Activated CD4-positive, alpha-beta memory T cell treated with anti-CD3 and anti-CD28 coated beads, Interleukin-2, amount 10 ng/mL, durations not matched to agents 7 days and 5 days (primary cell): ENCODE results near the gene DGKZ. TPM values are rescaled to one million over a fixed set of nuclear protein-coding genes. Genes with fewer than 3 reads are reported as not detected.
"Not testable (repeated sequence)": the region's sequence is repeated elsewhere in the genome, so short reads cannot be mapped to it uniquely, and the experiment has no call there.

ENCODE experiments used
- CTCF ChIA-PET: fragments of 350-600 bp; sonication (Branson Sonifier 250); formaldehyde crosslinking; loops from one replicate; lab custom pipeline; 2021; ENCODE audit warnings: antibody characterized with exemption, inconsistent platforms; lab: Charles Lee
- POLR2A ChIA-PET: fragments of 350-600 bp; sonication (Branson Sonifier 250); formaldehyde crosslinking; loops from one replicate; lab custom pipeline; 2021; ENCODE audit warnings: antibody characterized with exemption; lab: Charles Lee
- DNase-seq: peaks from one replicate; pipeline ENCODE4 v3.0.0-alpha.2; 2020
- H3K27ac Mint-ChIP-seq: one replicate; pipeline ENCODE4 v1.8.0; 2021; ENCODE audit warnings: mild to moderate bottlenecking, mixed read lengths
- H3K27me3 Mint-ChIP-seq: one replicate; pipeline ENCODE4 v1.8.0; 2021; ENCODE audit warnings: mixed read lengths
- H3K36me3 Mint-ChIP-seq: one replicate; pipeline ENCODE4 v1.8.0; 2021; ENCODE audit warnings: low read depth, mixed read lengths
- H3K4me1 Mint-ChIP-seq: one replicate; pipeline ENCODE4 v1.8.0; 2021; ENCODE audit warnings: mixed read lengths
- H3K4me3 Mint-ChIP-seq: one replicate; pipeline ENCODE4 v1.8.0; 2021; ENCODE audit warnings: mild to moderate bottlenecking, mixed read lengths
- H3K9me3 Mint-ChIP-seq: one replicate; pipeline ENCODE4 v1.8.0; 2021; ENCODE audit warnings: mixed read lengths
- total RNA-seq, 2 experiments: library from RNA; stranded (reverse); gene quantifications; one replicate each; pipeline ENCODE4 v1.2.3, GENCODE V29; 2021

Gene DGKZ
- total RNA-seq, 2 experiments from 2014 or later: 141 to 143 TPM

DNA sequence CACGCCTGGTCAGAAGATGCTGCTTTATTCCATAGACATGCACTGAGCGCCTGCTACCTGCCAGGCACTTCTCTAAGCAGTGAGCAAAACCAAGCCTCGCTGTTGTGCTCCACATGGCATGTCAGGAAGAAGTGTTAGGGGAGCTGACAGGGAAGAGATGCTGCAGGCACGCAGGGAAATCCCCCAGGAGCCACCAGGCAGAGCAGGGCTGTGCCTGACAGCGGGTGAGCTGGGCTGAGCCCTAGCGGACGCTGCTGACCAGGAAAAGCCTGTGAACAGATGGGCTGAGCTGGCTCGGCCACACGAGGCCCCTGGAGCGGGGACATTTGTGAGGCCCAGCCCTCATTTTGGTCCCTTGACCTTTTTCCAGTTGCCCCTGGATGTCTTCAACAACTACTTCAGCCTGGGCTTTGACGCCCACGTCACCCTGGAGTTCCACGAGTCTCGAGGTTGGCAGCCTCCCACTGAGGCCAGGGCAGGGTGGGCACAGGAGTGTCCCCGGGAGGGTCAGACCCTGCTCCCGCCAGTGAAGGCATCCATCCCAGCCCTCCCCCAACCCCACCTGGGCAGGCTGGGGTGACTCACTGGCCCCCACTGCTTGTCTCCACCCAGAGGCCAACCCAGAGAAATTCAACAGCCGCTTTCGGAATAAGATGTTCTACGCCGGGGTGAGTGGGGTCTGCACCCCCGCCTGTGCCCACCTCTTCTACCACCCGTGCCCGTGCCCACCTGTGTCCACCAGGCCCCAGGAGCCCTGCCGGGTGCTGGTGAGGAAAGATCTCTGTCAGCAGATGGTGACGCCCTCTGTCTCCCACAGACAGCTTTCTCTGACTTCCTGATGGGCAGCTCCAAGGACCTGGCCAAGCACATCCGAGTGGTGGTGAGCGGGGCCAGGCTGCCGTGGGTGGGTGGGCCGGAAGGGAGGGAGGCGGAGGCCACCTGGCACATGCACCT, 26.8 kb downstream of the DGKZ start:
- Mint-ChIP-seq H3K27ac (no peak overlapping the region), H3K4me3 (no peak overlapping the region), H3K4me1 (peaks cover 5% of the 10 kb centered on the region), H3K9me3 (no peaks in the 10 kb centered on the region), H3K36me3 (peaks cover 55% of the 10 kb centered on the region), H3K27me3 (no peaks in the 10 kb centered on the region)
- ChIA-PET POLR2A (no interaction called here), CTCF (interaction anchor here (2.1 kb wide), 1 partner anchor 22 kb away, joined by 5 read pairs; no protein-coding TSS in a partner anchor)
- DNase-seq: no peak

DNA sequence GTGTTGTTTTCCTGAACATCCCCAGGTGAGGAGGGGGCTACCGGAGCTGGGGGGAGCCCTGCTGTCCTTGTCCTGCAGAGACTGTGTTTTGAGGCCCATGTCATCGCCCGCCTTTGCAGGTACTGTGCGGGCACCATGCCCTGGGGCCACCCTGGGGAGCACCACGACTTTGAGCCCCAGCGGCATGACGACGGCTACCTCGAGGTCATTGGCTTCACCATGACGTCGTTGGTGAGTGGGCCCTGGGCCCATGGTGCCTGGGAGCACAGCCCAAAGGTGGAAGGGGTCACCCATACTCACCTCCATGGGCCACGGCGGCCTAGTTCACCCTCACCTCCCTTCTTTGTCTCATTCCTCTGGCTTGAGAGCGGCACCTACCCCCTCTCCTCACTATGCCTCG, 27.6 kb downstream of the DGKZ start:
- CTCF ChIA-PET: no interaction called here

DNA sequence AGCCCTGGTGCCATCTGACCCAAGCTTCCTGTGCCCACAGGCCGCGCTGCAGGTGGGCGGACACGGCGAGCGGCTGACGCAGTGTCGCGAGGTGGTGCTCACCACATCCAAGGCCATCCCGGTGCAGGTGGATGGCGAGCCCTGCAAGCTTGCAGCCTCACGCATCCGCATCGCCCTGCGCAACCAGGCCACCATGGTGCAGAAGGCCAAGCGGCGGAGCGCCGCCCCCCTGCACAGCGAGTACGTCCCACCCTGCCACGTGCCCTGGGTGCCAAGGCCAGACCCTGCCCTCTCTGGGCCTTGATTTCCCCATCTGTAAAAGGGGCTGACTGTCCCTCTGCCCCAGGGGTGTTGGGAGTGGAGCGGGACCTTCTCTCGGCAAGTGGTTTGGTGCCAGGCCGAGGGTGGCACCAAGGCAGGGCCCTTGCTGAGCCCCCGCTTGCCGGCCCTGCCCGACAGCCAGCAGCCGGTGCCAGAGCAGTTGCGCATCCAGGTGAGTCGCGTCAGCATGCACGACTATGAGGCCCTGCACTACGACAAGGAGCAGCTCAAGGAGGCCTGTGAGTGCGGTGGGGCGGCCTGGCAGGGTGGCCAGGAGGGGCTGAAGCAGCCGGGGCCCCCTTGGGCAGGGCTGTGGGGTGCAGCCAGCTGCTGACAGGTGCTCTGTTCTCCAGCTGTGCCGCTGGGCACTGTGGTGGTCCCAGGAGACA, 28.3 kb downstream of the DGKZ start:
- Mint-ChIP-seq H3K9me3 (no peaks in the 10 kb centered on the region), H3K36me3 (peaks cover 43% of the 10 kb centered on the region), H3K4me1 (peaks cover 9% of the 10 kb centered on the region), H3K27me3 (no peaks in the 10 kb centered on the region), H3K4me3 (no peak overlapping the region), H3K27ac (no peak overlapping the region)
- no peak for DNase-seq
- POLR2A ChIA-PET: no interaction called here
- CTCF ChIA-PET: interaction anchor here (0.6 kb wide), 1 partner anchor 255 kb away, joined by 4 read pairs; no protein-coding TSS in a partner anchor

More for the DNA sequence above, 27.6 kb downstream of the DGKZ start:
- Mint-ChIP-seq H3K27ac (no peak overlapping the region), H3K4me3 (no peak overlapping the region), H3K4me1 (peaks cover 6% of the 10 kb centered on the region), H3K36me3 (peaks cover 50% of the 10 kb centered on the region), H3K27me3 (no peaks in the 10 kb centered on the region), H3K9me3 (no peaks in the 10 kb centered on the region)
- POLR2A ChIA-PET: no interaction called here
- DNase-seq: no peak

DNA sequence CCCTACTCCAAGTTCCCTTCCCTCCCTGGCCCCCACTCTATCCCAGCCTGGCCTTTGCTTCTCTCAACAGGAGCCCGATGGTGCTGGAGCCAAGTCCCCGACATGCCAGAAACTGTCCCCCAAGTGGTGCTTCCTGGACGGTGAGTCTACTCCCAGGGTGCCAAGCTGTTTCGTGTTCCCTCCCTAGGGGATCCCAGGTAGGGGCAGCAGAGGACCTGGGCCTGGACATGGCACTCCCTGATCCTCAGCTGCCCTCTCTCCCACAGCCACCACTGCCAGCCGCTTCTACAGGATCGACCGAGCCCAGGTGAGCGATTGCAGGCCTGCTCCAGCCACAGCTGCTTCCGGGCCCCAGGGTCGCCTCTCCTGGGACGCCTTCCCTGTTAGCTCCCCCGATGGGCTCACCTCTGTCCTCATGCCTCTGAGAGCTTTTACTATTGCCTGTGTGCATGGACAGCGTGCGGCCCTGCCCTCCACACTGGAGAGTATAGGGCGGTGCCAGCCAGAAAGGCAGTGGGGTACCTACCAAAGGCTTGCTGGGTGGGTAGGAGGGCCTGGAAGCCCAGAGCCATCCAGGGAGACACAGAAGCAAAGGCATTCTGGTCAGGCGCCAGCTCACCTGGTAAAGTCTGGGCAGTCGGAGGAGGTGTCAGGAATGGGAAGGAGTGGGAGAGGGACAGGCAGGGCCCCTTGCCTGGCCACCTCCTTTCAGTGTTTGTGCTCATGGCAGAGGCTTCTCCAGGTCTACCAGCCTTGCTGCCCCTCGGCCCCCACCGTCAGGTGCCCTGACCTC, 29.2 kb downstream of the DGKZ start:
- peaks cover 42% of the 10 kb centered on the region for H3K36me3 Mint-ChIP-seq
- H3K4me3 Mint-ChIP-seq: no peak overlapping the region
- H3K9me3 Mint-ChIP-seq: no peaks in the 10 kb centered on the region
- H3K27me3 Mint-ChIP-seq: no peaks in the 10 kb centered on the region
- POLR2A ChIA-PET: no interaction called here
- DNase-seq: no peak
- no peak overlapping the region for H3K27ac Mint-ChIP-seq
- CTCF ChIA-PET: interaction anchor here (2.3 kb wide), 1 partner anchor 8 kb away, joined by 10 read pairs; no protein-coding TSS in a partner anchor
- H3K4me1 Mint-ChIP-seq: peaks cover 9% of the 10 kb centered on the region

DNA sequence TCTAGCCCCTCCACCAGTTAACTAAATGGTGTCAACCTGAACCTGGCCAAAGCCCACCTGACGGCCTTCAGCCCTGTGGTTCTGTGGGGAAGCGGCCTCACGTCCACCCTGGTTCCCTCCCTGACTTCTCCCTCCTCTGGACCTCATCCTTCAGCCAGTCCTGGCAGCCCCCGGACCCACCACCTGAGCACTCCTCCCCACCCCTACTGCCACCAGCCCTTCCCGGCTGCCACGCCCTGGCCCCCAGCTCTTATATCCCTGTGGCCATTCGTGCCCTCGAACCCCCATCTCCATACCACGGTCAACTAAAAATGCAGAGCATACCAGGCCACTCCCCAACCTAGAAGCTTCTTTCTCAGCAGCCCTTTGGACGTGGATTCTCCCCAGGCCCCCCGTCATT, 30.0 kb downstream of the DGKZ start:
- Mint-ChIP-seq H3K9me3 (no peaks in the 10 kb centered on the region), H3K36me3 (peaks cover 41% of the 10 kb centered on the region), H3K4me3 (no peak overlapping the region), H3K27me3 (peaks cover 4% of the 10 kb centered on the region), H3K4me1 (peaks cover 14% of the 10 kb centered on the region), H3K27ac (no peak overlapping the region)
- DNase-seq: no peak
- CTCF ChIA-PET: interaction anchor here (2.3 kb wide), 1 partner anchor 9 kb away, joined by 10 read pairs; no protein-coding TSS in a partner anchor
- POLR2A ChIA-PET: no interaction called here

DNA sequence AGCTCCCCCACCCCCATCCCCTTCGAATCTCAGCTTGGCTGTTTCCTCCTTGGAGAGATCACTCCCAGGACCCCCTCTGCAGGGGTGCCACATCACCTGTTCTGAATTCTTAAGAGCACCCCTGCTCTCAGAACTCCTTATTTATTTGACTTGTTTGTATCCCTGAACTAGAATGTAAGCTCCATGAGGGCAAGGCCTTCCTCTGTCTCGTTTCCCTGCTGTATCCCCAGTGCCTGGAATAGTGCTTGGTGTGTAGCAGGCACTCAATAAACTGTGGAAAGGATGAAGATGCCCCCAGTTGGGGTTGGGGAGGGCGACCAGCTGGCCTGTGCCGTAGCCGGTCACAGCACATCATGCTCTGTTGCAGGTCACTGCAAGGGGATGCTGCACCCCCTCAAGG, 30.6 kb downstream of the DGKZ start:
- POLR2A ChIA-PET: interaction anchor here (1.0 kb wide), 1 partner anchor 15 kb away, joined by 3 read pairs; no protein-coding TSS in a partner anchor
- CTCF ChIA-PET: interaction anchor here (0.8 to 2.3 kb wide), 3 partner anchors 9 to 26 kb away, joined by 3 to 10 read pairs (median 3); no protein-coding TSS in a partner anchor
- DNase-seq: no peak
- Mint-ChIP-seq H3K27ac (peak overlapping the region; percentile 7), H3K4me1 (peaks cover 14% of the 10 kb centered on the region), H3K36me3 (peaks cover 41% of the 10 kb centered on the region), H3K9me3 (no peaks in the 10 kb centered on the region), H3K4me3 (no peak overlapping the region), H3K27me3 (peaks cover 4% of the 10 kb centered on the region)

DNA sequence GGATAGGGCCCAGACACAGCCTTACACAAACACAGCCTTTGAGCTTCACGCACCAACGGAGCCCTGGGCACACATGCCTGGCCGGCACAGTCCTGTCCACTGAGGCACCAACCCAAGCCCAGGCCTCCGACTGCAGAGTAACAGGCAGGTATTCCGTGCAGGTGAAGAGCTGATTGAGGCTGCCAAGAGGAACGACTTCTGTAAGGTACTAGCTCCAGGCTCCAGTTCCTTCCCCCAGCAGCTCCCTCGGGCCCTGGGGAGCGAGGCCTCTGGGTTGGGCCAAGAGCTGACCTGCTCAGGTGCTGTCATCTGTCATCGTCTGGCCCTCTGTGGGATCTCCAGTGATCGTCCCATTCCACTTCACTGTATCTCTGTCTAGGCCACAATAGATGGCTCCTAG, 31.0 kb downstream of the DGKZ start:
- POLR2A ChIA-PET: interaction anchor here (1.0 kb wide), 1 partner anchor 15 kb away, joined by 3 read pairs; no protein-coding TSS in a partner anchor
- CTCF ChIA-PET: interaction anchor here (0.8 to 2.3 kb wide), 3 partner anchors 10 to 26 kb away, joined by 3 to 10 read pairs (median 3); no protein-coding TSS in a partner anchor
- DNase-seq: no peak
- Mint-ChIP-seq H3K27ac (no peak overlapping the region), H3K36me3 (peaks cover 41% of the 10 kb centered on the region), H3K4me3 (no peak overlapping the region), H3K9me3 (no peaks in the 10 kb centered on the region), H3K4me1 (peaks cover 14% of the 10 kb centered on the region), H3K27me3 (peaks cover 5% of the 10 kb centered on the region)

DNA sequence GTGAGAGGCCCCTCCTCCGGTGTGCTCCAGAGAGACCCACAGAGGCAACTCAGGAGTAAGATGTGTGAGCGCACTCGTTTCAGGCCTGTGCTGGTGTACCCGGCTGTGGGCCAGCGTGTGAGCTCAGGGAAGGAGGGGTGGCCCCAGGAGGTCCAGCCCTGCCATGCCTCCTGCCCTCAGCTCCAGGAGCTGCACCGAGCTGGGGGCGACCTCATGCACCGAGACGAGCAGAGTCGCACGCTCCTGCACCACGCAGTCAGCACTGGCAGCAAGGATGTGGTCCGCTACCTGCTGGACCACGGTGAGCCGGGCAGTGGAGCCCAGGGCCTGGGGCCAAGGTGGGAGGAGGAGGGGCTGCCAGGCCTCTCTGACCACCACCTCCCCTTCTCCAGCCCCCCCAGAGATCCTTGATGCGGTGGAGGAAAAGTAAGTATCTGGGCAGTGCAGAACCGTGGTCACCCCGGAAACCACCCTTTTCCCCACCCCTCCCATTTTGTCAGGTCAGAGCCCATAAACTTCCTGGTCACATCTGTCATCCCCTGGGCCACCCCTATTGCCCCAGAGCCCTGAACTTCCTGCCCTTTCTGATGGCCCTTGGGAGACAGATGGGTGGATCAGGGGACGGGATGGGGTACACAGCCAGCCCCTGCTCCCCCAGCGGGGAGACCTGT, 31.7 kb downstream of the DGKZ start:
- ChIA-PET POLR2A (interaction anchor here (1.0 kb wide), 1 partner anchor 16 kb away, joined by 3 read pairs; no protein-coding TSS in a partner anchor), CTCF (interaction anchor here (0.8 to 2.3 kb wide), 3 partner anchors 10 to 27 kb away, joined by 3 to 10 read pairs (median 3); no protein-coding TSS in a partner anchor)
- Mint-ChIP-seq H3K27me3 (peaks cover 9% of the 10 kb centered on the region), H3K4me3 (peak overlapping the region; percentile 41), H3K36me3 (peaks cover 41% of the 10 kb centered on the region), H3K4me1 (peaks cover 15% of the 10 kb centered on the region), H3K27ac (no peak overlapping the region), H3K9me3 (no peaks in the 10 kb centered on the region)
- no peak for DNase-seq

DNA sequence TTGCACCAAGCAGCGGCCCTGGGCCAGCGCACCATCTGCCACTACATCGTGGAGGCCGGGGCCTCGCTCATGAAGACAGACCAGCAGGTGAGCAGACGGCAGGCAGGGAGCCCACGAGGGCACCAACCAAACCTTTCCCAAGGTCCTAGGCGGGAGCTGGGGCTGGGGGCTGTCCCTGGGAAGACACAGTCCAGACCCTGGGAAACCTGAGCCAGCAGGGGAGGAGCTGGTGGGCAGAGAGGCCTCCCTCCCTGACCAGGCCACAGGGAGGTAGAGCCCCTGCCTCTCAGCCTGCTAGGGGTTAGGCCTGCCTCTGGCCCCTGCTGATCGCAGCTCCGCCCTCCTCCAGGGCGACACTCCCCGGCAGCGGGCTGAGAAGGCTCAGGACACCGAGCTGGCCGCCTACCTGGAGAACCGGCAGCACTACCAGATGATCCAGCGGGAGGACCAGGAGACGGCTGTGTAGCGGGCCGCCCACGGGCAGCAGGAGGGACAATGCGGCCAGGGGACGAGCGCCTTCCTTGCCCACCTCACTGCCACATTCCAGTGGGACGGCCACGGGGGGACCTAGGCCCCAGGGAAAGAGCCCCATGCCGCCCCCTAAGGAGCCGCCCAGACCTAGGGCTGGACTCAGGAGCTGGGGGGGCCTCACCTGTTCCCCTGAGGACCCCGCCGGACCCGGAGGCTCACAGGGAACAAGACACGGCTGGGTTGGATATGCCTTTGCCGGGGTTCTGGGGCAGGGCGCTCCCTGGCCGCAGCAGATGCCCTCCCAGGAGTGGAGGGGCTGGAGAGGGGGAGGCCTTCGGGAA, 32.4 kb downstream of the DGKZ start:
- Mint-ChIP-seq H3K36me3 (peaks cover 36% of the 10 kb centered on the region), H3K27me3 (peaks cover 11% of the 10 kb centered on the region), H3K4me3 (peak overlapping the region; percentile 41), H3K4me1 (peaks cover 15% of the 10 kb centered on the region)
- CTCF ChIA-PET, DNase-seq, H3K27ac Mint-ChIP-seq, H3K9me3 Mint-ChIP-seq: not testable (repeated sequence)
- POLR2A ChIA-PET: interaction anchor here (1.1 kb wide), 1 partner anchor 12 kb away, joined by 3 read pairs; no protein-coding TSS in a partner anchor

DNA sequence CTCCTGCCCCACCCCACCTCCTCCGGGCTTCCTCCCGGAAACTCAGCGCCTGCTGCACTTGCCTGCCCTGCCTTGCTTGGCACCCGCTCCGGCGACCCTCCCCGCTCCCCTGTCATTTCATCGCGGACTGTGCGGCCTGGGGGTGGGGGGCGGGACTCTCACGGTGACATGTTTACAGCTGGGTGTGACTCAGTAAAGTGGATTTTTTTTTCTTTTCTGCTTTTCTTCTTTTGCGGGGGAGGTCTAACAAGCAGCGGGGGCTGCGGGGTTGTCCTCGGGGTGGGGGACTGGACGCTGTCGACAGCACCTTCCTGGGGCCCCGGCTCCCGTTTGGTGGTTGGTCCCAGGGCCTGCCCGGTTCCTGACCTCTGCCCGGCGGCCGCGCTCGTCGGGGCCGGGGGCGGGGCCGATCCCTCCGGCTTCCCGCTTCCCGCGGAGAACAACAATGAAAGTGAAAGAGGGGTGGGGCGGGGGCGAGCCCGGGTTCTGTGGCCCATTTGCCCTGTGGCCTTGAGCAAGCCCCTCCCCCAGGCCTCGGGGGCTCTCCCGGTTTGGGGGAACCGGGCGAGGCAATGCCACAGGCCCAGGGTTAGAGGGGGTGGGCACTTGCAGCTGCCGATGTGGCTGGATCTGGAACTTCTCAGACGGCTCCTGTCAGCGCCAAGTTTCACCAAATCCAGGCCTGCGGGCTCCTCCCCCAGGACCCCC, 33.2 kb downstream of the DGKZ start:
- POLR2A ChIA-PET: interaction anchor here (1.1 kb wide), 1 partner anchor 12 kb away, joined by 3 read pairs; no protein-coding TSS in a partner anchor
- peaks cover 14% of the 10 kb centered on the region for H3K27me3 Mint-ChIP-seq

More for the DNA sequence above, 33.2 kb downstream of the DGKZ start:
- Mint-ChIP-seq H3K4me3 (peak overlapping the region; percentile 70), H3K27ac (peak overlapping the region; percentile 60), H3K36me3 (peaks cover 29% of the 10 kb centered on the region), H3K4me1 (peaks cover 15% of the 10 kb centered on the region), H3K9me3 (no peaks in the 10 kb centered on the region)
- CTCF ChIA-PET: no interaction called here
- DNase-seq: peak; percentile 71
